ENCODE results near the gene EPHA3. TPM values are rescaled to one million over a fixed set of nuclear protein-coding genes. Genes with fewer than 3 reads are reported as not detected.

EPHA3 gene
- total RNA-seq, 1 experiment from 2014 or later = not detected

DNA sequence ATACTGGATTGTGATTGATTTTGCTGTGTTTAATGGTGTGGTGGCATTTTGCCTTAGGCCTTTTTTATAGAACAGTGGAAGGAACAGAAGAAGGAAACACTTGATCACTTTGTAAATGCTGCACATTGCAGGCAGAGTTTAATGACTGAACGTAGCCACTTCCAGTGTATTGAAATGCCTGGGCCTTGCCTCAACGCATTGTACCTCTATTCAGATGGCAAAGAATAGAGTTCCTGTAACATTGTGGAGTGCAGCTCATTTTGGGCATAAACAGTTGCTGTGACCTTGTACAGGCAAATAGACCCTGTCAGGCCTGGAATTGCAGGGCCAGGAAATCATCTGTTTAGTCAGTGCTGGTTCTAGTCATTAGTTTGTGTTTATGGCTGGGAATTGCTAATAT is 225.0 kb downstream of the EPHA3 start:
- TF ChIP-seq, protein P1, sequence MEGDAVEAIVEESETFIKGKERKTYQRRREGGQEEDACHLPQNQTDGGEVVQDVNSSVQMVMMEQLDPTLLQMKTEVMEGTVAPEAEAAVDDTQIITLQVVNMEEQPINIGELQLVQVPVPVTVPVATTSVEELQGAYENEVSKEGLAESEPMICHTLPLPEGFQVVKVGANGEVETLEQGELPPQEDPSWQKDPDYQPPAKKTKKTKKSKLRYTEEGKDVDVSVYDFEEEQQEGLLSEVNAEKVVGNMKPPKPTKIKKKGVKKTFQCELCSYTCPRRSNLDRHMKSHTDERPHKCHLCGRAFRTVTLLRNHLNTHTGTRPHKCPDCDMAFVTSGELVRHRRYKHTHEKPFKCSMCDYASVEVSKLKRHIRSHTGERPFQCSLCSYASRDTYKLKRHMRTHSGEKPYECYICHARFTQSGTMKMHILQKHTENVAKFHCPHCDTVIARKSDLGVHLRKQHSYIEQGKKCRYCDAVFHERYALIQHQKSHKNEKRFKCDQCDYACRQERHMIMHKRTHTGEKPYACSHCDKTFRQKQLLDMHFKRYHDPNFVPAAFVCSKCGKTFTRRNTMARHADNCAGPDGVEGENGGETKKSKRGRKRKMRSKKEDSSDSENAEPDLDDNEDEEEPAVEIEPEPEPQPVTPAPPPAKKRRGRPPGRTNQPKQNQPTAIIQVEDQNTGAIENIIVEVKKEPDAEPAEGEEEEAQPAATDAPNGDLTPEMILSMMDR (IDR thresholded peaks at IDR 0.05; ENCODE audit: unreplicated experiment) = no peak
- no peak overlapping the region for H3K27ac Mint-ChIP-seq (ENCODE audit: low read depth, unreplicated experiment)
- no peaks in the 10 kb centered on the region for H3K4me1 Mint-ChIP-seq (ENCODE audit: insufficient read depth, unreplicated experiment)
- DNase-seq (ENCODE audit: unreplicated experiment) = no peak
- no peaks in the 10 kb centered on the region for H3K36me3 Mint-ChIP-seq (ENCODE audit: insufficient read depth, unreplicated experiment)
- no peaks in the 10 kb centered on the region for H3K9me3 Mint-ChIP-seq (ENCODE audit: unreplicated experiment)
- BruUV-seq (replicated peaks) = no TSS peak
- peaks cover 57% of the 10 kb centered on the region for H3K27me3 Mint-ChIP-seq (ENCODE audit: insufficient read depth, unreplicated experiment)
- H3K4me3 Mint-ChIP-seq (ENCODE audit: unreplicated experiment) = no peak overlapping the region
- intact Hi-C loops (cut with micrococcal nuclease) = no loop called here
- ChIA-PET POLR2A (no interaction called here), CTCF (interaction anchor here (0.7 kb wide), 1 partner anchor 69 kb away, joined by 3 read pairs; no protein-coding TSS in a partner anchor)

DNA sequence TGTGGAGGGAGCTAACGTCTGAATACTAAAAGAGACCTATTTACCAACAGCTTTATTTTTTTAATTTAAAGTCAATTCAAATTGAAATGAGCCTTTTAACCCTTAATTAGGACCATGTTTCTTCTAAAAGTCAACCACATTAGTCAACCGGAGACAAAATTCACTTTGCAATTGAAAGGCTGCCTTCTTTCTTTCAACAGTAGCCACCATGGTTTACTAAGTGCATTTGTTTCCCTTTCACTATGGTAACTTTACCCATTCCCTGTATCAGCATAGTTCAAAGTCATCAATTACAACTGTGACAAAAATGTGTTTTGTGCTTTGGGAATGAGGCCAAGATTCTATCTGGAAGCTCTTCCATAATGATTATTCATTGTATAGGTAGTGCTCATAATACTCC is 225.4 kb downstream of the EPHA3 start:
- Mint-ChIP-seq H3K36me3 (ENCODE audit: insufficient read depth, unreplicated experiment) (no peaks in the 10 kb centered on the region), H3K27me3 (ENCODE audit: insufficient read depth, unreplicated experiment) (peaks cover 57% of the 10 kb centered on the region), H3K4me3 (ENCODE audit: unreplicated experiment) (no peak overlapping the region), H3K9me3 (ENCODE audit: unreplicated experiment) (no peaks in the 10 kb centered on the region), H3K4me1 (ENCODE audit: insufficient read depth, unreplicated experiment) (no peaks in the 10 kb centered on the region), H3K27ac (ENCODE audit: low read depth, unreplicated experiment) (no peak overlapping the region)
- no TSS peak for BruUV-seq (replicated peaks)
- ChIA-PET CTCF (interaction anchor here (0.7 kb wide), 1 partner anchor 19 kb away, joined by 3 read pairs; no protein-coding TSS in a partner anchor), POLR2A (no interaction called here)
- TF ChIP-seq, protein P1 (IDR thresholded peaks at IDR 0.05; ENCODE audit: unreplicated experiment) = no peak
- DNase-seq (ENCODE audit: unreplicated experiment) = no peak
- intact Hi-C loops (cut with micrococcal nuclease) = no loop called here

DNA sequence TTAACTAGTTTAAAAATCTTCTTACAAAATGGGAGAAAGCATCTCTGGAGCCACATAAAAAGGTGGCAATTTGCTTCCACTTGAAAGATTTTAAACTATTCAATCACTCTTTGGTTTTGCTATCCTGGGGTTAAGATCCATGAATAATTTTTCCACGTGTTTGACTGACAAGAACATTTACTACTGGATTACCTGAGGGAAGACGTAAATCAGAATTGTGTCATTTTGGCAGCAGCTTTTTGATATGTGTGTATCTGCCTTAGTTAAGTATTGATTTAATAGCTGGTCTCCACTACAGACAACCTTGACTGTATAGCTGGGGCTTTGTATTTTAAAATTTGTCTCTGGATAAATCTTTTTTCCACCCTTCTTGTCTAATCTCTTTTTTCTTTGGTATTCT is 228.3 kb downstream of the EPHA3 start:
- Mint-ChIP-seq H3K27ac (ENCODE audit: low read depth, unreplicated experiment) (no peak overlapping the region), H3K36me3 (ENCODE audit: insufficient read depth, unreplicated experiment) (no peaks in the 10 kb centered on the region), H3K27me3 (ENCODE audit: insufficient read depth, unreplicated experiment) (peaks cover 34% of the 10 kb centered on the region), H3K4me1 (ENCODE audit: insufficient read depth, unreplicated experiment) (no peaks in the 10 kb centered on the region), H3K9me3 (ENCODE audit: unreplicated experiment) (no peaks in the 10 kb centered on the region), H3K4me3 (ENCODE audit: unreplicated experiment) (no peak overlapping the region)
- ChIA-PET POLR2A (no interaction called here), CTCF (no interaction called here)
- TF ChIP-seq, protein P1 (IDR thresholded peaks at IDR 0.05; ENCODE audit: unreplicated experiment) = no peak
- DNase-seq (ENCODE audit: unreplicated experiment) = no peak
- no TSS peak for BruUV-seq (replicated peaks)
- intact Hi-C loops (cut with micrococcal nuclease) = no loop called here

DNA sequence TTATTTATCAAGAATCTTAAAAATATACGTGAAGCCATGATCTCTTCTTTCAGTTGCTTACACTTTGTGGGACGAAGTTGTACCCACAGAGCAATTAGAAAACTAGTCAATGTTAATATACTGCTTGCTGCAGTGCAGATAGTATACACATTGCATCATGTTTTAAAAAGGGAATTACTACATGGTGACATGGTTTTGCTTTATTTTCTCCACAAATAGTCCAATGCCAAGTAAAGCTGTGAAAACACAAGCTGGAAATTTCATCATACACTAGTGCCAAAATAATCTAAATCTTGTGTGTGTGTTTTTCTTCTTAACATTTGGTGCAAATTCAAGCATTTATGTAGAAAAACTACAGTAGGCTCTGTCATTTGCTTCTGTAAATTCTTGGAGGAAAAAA is 233.0 kb downstream of the EPHA3 start:
- H3K27ac Mint-ChIP-seq (ENCODE audit: low read depth, unreplicated experiment) = no peak overlapping the region
- peaks cover 49% of the 10 kb centered on the region for H3K27me3 Mint-ChIP-seq (ENCODE audit: insufficient read depth, unreplicated experiment)
- no peak for DNase-seq (ENCODE audit: unreplicated experiment)
- ChIA-PET CTCF (interaction anchor here (0.6 to 0.9 kb wide), 2 partner anchors 25 to 32 kb away, joined by 3 to 4 read pairs; no protein-coding TSS in a partner anchor), POLR2A (interaction anchor here (0.6 kb wide), 1 partner anchor 13 kb away, joined by 3 read pairs; no protein-coding TSS in a partner anchor)
- BruUV-seq (replicated peaks) = no TSS peak
- TF ChIP-seq, protein P1 (IDR thresholded peaks at IDR 0.05; ENCODE audit: unreplicated experiment) = no peak
- intact Hi-C loops (cut with micrococcal nuclease) = no loop called here
- no peak overlapping the region for H3K4me3 Mint-ChIP-seq (ENCODE audit: unreplicated experiment)
- H3K9me3 Mint-ChIP-seq (ENCODE audit: unreplicated experiment) = no peaks in the 10 kb centered on the region
- H3K4me1 Mint-ChIP-seq (ENCODE audit: insufficient read depth, unreplicated experiment) = no peaks in the 10 kb centered on the region
- no peaks in the 10 kb centered on the region for H3K36me3 Mint-ChIP-seq (ENCODE audit: insufficient read depth, unreplicated experiment)
